ENCODE data around the gene MSLN.

MSLN gene

DNA sequence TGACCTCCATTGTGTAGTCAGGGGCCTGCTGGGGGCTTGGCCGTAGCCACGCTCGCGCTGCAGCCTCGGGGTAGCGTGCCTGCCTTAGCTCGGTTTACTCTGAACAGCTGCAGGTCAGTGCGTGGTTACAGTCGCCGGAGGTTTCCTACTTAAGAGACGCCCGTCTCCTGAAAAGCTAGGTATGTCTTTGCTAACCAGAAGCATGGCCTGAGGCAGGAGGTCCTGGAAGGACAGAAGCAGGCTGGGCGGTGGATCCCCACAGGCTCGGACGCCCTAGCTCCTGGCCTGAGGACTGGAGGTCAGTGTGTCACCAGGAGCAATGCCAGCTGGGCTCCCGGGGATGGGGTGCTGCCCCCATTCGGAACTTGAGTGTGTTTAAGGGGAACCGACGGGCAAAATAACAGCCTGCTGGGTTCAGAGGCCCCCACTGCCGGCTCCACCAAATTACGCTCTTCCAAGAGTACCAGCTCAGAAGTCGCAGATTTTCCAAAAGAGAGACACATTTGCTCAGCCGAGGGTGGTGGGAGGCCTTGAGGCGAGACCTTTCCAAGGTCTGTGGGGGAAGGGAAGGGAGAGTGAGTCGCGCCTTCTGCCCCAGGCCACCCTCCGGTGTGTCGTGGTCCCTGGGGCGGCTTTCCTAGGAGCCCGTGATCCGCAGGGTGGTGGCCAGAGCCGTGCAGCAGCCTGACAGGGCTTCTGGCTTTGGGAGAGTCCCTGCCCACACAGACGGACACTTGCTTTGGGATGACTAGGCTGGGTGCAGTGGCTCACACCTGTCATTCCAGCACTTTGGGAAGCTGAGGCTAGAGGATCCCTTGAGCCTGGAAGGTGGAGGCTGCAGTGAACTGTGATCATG lies 43.9 kb downstream of the MSLN start:
- no peak for DNase-seq (ENCODE audit: low read depth, low spot score)

DNA sequence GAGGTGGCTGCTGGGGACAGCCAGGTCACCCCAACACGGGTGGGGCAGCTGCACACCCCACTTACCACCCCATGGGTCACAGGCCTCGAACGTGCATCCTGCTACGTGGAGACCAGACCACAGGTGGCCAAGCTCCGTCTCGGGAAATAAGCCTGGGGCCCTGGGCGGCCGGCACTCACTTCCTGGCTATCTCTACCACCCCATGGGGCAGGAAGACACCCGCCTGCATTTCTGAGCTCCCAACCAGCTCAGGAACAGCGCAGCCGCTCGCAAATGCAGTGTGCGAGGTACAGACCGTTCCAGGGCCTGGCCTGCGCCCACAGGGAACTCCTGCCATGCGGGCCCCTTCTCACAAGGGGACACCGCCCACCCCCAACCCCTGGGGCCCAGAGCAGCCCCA lies 44.9 kb downstream of the MSLN start:
- no peak for DNase-seq (ENCODE audit: low read depth, low spot score)

DNA sequence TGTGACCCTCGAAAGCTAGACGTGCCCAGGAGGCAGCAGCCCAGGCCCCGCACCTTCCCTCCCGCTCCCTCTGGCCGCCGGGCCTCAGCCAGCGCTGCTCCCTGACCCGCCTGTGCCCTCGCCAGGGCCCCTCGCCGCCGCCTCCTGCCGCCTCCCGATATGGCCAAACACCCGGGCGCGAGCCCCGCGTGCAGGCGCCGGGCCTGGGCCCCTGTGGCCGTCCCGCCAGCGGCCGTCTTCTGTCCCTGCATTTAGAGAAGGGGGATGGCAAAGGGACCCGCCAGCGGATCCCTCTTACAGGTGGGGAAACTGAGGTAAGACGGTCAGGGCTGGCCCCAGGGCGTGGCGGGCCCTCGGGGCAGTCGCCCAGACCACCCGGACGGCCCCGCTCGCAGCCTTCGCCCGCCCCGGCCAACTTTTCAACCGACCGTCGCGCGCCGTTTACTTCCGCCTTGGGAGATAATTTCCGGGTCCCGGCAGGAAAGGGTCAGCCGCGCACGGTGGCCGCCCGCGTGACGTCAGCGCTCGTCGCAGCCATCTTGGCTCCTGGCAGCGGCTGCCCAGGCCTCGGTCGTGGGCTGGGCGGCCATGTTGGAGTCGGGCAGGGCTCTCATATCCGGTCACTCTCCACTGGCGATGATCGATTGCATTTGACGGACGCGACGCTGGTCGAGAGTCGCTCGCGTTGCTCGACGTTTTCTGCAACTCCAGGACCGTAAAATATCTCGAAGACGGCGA lies 47.0 kb downstream of the MSLN start:
- DNase-seq (ENCODE audit: low read depth, low spot score), result peak; percentile 75

DNA sequence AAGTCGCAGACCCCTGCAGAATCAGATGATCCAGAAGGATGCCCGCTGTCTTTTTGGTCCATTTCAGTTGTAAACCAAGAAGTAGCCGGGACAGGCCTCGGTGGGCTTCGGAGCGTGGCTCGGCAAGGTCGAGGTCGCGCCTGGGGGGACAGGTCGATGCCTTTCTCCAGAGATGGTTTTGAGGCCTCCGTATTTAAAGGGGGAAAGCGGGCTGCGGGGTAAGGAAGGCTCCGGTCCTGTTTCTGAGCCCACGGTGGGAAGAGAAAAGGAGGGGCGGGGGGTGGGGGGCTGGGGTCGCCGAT lies 47.5 kb downstream of the MSLN start:
- no peak for DNase-seq (ENCODE audit: low read depth, low spot score)

DNA sequence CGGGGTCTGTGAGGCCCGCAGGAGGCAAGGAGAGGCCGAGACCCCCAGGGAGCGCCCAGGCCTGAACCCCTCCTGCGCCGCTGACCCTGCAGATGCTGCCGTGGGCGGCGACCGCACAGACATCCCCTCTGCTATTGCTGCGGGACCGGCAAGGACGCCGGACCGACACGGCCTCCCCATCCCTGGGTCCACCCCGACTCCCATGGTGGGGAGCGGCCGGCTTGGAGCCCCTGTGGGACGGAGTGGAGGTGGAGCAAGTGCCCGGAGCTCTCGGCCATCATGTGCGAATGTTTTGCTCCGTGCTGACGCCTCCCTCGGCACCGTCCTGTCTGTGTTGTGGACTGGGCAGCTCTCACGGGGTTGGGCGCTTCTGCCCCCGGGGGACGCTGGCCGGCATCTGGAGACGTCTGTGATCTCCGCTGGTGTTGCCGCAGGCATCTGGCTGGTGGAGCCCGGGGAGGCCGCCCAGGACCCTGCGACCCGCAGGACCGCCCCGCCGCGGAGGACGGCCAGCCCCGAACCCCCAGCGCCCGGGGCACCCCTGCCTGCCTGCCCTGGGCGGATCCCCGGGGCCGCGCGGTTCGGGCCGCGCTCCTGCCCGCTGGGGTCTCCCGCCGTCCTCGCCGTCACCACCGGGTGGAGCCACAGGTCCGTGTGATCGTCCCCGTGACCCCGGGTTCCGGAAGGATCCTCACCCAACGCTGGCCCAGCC lies 52.8 kb downstream of the MSLN start:
- no peak for DNase-seq (ENCODE audit: low read depth, low spot score)

DNA sequence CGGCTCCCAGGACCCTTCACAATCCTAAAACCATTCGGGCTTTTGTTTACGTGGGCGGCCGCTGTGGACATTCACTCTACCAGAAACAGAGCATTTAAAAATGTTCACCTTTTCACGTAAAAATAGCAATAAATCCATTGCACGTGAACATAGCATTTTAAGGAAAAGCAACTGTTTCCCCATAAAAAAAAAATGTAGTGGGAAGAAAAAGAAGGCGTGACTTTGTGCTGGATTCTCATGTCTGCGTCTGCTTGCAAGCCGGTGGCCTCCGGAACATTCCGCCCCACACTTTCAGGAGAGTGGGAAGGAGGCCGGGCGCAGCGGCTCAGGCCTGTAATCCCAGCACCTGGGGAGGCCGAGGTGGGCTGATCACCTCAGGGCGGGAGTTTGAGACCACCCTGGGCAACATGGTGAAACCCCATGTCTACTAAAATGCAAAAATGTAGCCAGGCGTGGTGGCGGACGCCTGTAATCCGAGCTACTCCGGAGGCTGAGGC lies 53.4 kb downstream of the MSLN start:
- DNase-seq (ENCODE audit: low read depth, low spot score), result no peak

DNA sequence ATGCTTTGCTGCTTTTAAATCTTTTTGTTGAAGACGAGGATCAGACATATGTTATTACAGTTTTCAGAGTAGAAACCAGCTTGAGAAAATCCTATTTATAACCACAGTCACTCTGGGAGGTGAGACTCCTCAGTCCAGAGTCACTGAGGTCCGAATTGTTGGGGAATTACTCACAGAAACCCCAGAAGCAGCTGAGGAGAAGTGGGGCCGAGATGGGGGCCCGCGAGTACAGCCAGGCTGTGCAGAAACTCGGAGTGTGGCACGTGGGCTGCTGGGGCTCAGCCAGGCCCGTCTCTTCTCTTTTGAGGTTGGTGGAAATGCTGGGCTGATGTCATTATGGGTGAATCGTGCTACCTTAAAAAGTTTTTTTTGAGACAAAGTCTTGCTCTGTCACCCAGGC lies 54.4 kb downstream of the MSLN start:
- no peak for DNase-seq (ENCODE audit: low read depth, low spot score)

DNA sequence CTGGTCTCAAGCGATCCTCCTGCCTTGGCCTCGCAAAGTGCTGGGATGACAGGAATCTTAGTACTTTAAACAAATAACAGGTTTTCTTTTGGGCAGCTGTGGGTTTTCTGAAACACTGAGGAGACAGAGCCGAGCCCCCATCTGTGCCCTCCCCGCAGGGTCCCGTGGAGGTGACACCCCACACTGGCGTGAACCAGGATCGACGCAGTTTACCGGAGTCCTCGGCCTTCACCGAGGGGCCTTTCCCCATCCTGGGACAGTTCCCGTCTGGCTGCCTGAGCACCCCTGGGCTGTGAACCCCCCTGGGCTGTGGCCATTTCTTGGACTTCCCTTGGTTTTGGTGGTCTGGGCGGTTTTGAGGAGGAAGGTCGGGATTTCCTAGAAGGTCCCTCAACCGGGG lies 55.3 kb downstream of the MSLN start:
- DNase-seq (ENCODE audit: low read depth, low spot score), result no peak

DNA sequence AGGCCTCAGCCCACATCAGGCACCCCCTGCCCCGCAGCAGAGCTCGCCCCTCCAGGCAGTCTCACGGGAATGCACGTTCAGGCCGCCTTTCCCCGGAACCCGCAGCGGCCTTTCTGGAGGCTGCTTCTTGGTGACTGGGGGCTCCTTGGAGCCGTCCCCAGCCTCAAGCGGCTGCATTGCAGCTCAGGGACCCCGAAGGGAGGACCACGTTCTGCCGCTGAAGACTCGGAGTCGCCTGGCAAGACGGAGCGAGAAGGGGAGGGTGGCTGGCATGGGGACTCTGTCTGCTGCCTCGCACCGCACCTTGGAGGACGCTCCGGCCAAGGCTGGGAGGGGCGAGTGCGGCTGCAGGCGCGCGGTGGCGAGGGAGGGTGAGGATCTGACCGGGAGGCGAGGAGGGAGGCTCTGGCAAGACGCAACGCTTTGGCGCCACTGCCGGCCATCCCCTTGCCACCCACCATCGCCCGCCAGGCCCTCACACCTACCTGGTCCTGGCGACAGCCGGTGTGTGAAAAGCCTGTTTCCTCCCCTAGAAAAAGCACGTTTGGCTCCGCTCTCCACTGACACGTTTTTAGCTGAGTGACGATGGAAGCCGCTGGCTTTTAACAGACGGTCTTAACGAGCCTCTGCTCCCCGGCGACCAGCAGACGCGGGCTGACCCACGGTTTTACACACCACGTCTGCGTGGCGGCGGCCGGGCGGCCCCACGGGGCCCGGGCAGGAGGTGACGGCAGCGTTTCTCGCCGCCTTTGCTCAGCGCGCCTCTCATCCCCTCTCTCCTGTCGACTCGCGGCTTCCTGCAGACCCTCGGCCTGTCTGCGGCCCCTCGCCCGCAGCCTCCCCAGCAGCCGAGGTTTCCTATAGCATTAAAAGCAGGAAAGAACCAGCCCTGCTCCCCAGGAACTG lies 56.7 kb downstream of the MSLN start:
- no peak for DNase-seq (ENCODE audit: low read depth, low spot score)

DNA sequence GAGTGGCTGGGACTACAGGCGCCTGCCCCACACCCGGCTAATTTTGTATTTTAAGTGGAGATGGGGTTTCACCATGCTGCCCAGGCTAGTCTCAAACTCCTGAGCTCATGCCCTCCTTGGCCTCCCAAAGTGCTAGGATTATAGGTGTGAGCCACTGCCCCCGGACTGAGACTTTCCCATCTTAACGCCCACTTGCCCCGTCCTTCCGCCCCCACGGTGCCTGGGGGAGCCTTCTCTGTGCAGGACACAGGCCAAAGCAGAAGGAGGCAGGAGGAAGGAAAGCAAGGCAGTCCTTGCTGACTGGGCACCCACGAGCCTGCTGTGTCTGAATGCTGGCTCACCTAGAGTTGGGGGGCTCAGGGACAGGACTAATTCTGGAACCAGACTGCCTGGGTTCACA lies 57.6 kb downstream of the MSLN start:
- no peak for DNase-seq (ENCODE audit: low read depth, low spot score)

Data from iPS DF 19.7 (cell line).